GM18907 (cell line): Measurements from ENCODE around the gene PI16.
"Not testable (repeated sequence)": the region's sequence is repeated elsewhere in the genome, so short reads cannot be mapped to it uniquely, and the experiment has no call there.

Source experiments
- ATAC-seq: cut with Tn5 transposase; IDR thresholded peaks from one replicate; pipeline ENCODE4 v1.9.1; 2021; ENCODE audit warnings: mild to moderate bottlenecking, moderate library complexity; ENCODE audit not compliant: unreplicated experiment

PI16 gene

GRCh38 chr6:36971921-36972673 lies 17.6 kb downstream of the PI16 start:
- no peak for ATAC-seq

- no peak for ATAC-seq
These were observed 18.7 kb downstream of the PI16 start for GRCh38 chr6:36973190-36973589.

- no peak for ATAC-seq
These were observed 19.1 kb downstream of the PI16 start for GRCh38 chr6:36973647-36974046.

- ATAC-seq: no peak
These were observed 20.9 kb downstream of the PI16 start for GRCh38 chr6:36975231-36976006.

GRCh38 chr6:36976007-36976264 lies 21.4 kb downstream of the PI16 start:
- ATAC-seq: no peak

- no peak for ATAC-seq
These were observed 22.0 kb downstream of the PI16 start for GRCh38 chr6:36976509-36976908.

GRCh38 chr6:36976931-36977330 lies 22.4 kb downstream of the PI16 start:
- ATAC-seq: no peak

GRCh38 chr6:36977470-36977941 lies 23.0 kb downstream of the PI16 start:
- no peak for ATAC-seq

- ATAC-seq: no peak
These were observed 24.1 kb downstream of the PI16 start for GRCh38 chr6:36978421-36979346.

- ATAC-seq: no peak
These were observed 24.8 kb downstream of the PI16 start for GRCh38 chr6:36979347-36979742.

- no peak for ATAC-seq
These were observed 25.6 kb downstream of the PI16 start for GRCh38 chr6:36980129-36980528.

- no peak for ATAC-seq
These were observed 26.5 kb downstream of the PI16 start for GRCh38 chr6:36980876-36981619.

- ATAC-seq: no peak
These were observed 29.0 kb downstream of the PI16 start for GRCh38 chr6:36983538-36983937.

GRCh38 chr6:36984581-36985416 lies 30.3 kb downstream of the PI16 start:
- no peak for ATAC-seq

GRCh38 chr6:36985417-36985807 lies 30.9 kb downstream of the PI16 start:
- ATAC-seq: no peak

- ATAC-seq: peak; percentile 84
These were observed 31.5 kb downstream of the PI16 start, which contains the start of gene MTCH1 for GRCh38 chr6:36985808-36986703. MTCH1 (minus strand) TSS chr6:36986196; CDS start chr6:36986173, 23 bp downstream.

GRCh38 chr6:36986704-36987047 lies 32.1 kb downstream of the PI16 start:
- no peak for ATAC-seq

- ATAC-seq: no peak
These were observed 34.7 kb downstream of the PI16 start for GRCh38 chr6:36989264-36989663.

- not testable (repeated sequence) for ATAC-seq
These were observed 35.9 kb downstream of the PI16 start for GRCh38 chr6:36990401-36990800.
